ENCODE measurements around the gene NUP214. TPM values are rescaled to one million over a fixed set of nuclear protein-coding genes. Genes with fewer than 3 reads are reported as not detected.

The NUP214 gene
- total RNA-seq, 1 experiment from 2014 or later: 35.5 TPM

- CTCF ChIA-PET: no interaction called here
- no peak for DNase-seq (ENCODE audit: low read depth, low spot score)
- intact Hi-C loops (cut with micrococcal nuclease): no loop called here
- H3K27ac ChIP-seq (ENCODE audit: low read depth, low read length): no peak overlapping the region
- no peaks in the 10 kb centered on the region for H4K20me1 ChIP-seq (ENCODE audit: insufficient read depth)
- H3K9me2 ChIP-seq (ENCODE audit: insufficient read depth): no peaks in the 10 kb centered on the region
- no peaks in the 10 kb centered on the region for H3K27me3 ChIP-seq (ENCODE audit: insufficient read depth, low read length)
- H2AFZ ChIP-seq (ENCODE audit: low read depth, low read length, poor library complexity, severe bottlenecking): no peak overlapping the region
- no TSS peak for BruUV-seq (replicated peaks)
- POLR2A ChIA-PET: no interaction called here
- H3K36me3 ChIP-seq (ENCODE audit: control insufficient read depth in 1 of 2, insufficient read depth in 2 of 2, low read length in 2 of 2): peaks cover 58 to 70% of the 10 kb centered on the region in 2 experiments
- no peak overlapping the region for H3K4me3 ChIP-seq (replicated peaks in 1 of 2; ENCODE audit: low read depth in 1 of 2, low read length in 2 of 2)
- no peaks in the 10 kb centered on the region for H3K9me3 ChIP-seq (ENCODE audit: control insufficient read depth in 1 of 2, insufficient read depth in 1 of 2, low read depth in 1 of 2, low read length in 2 of 2)
- no peaks in the 10 kb centered on the region for H3K79me2 ChIP-seq (ENCODE audit: insufficient read depth, low read length)
- no peak overlapping the region for H3K4me2 ChIP-seq (ENCODE audit: low read length)
- no peak for TF ChIP-seq ATF3 (IDR thresholded peaks at IDR 0.05)
- TF ChIP-seq FOSL1 (IDR thresholded peaks at IDR 0.05; ENCODE audit: low read depth): no peak
- TF ChIP-seq ZFX (IDR thresholded peaks at IDR 0.05): no peak
- no peak for TF ChIP-seq JUND (IDR thresholded peaks at IDR 0.05)
- TF ChIP-seq SRF (IDR thresholded peaks at IDR 0.05; ENCODE audit: low read depth): no peak
- TF ChIP-seq REST (IDR thresholded peaks at IDR 0.05; ENCODE audit: low read depth): no peak
- TF ChIP-seq ZBTB33 (IDR thresholded peaks at IDR 0.05; ENCODE audit: extremely low read depth, insufficient replicate concordance, low read length): no peak
- TF ChIP-seq YY1 (IDR thresholded peaks at IDR 0.05; ENCODE audit: extremely low read depth, insufficient replicate concordance, low read depth, low read length): no peak
- TF ChIP-seq CBX3 (IDR thresholded peaks at IDR 0.05; ENCODE audit: low read depth): no peak
- no peak for TF ChIP-seq TCF7L2 (IDR thresholded peaks at IDR 0.05; ENCODE audit: borderline replicate concordance, extremely low read depth, insufficient read depth, insufficient read length)
- TF ChIP-seq RAD21 (IDR thresholded peaks at IDR 0.05; ENCODE audit: low read depth): no peak
- TF ChIP-seq CEBPB (IDR thresholded peaks at IDR 0.05; ENCODE audit: low read depth): no peak
- no peak for TF ChIP-seq MAX (IDR thresholded peaks at IDR 0.05)
- no peak for TF ChIP-seq ELF1 (IDR thresholded peaks at IDR 0.05; ENCODE audit: borderline replicate concordance, low read depth)
- no peak for TF ChIP-seq SP1 (IDR thresholded peaks at IDR 0.05; ENCODE audit: low read depth)
- no peak overlapping the region for H3K9ac ChIP-seq (ENCODE audit: low read length)
- RAD21 ChIA-PET (ENCODE audit: low non-redundant PET in 1 of 2, low total read pairs in 2 of 2, uncharacterized antibody in 2 of 2, unreplicated experiment in 2 of 2): no interaction called here
- no peaks in the 10 kb centered on the region for H3K4me1 ChIP-seq (ENCODE audit: control insufficient read depth in 1 of 2, insufficient read depth in 2 of 2, low read length in 2 of 2)
- ATAC-seq: no peak
These were observed 16.8 kb downstream of the NUP214 start for GRCh38 chr9:131142160-131142559.
